NB4 (cell line): ENCODE measurements around the gene RGS19.

Experiments used
- DNase-seq: peaks from one replicate; pipeline ENCODE4 v3.0.0; 2010; ENCODE audit warnings: low read depth
- H3K4me3 ChIP-seq: one replicate; pipeline ENCODE4 v1.5.1; 2011; ENCODE audit warnings: mild to moderate bottlenecking, low read depth, low read length, moderate library complexity
- CTCF ChIP-seq: IDR thresholded peaks from one replicate; pipeline ENCODE4 v1.5.1; 2012; ENCODE audit warnings: low read depth, low read length
- MYC ChIP-seq: IDR thresholded peaks from 2 replicates; pipeline ENCODE4 v1.6.1; 2011; ENCODE audit warnings: low read depth, low read length
- POLR2A ChIP-seq: IDR thresholded peaks from 2 replicates; pipeline ENCODE4 v1.6.1; 2011; ENCODE audit warnings: mild to moderate bottlenecking; ENCODE audit not compliant: insufficient read length; ENCODE audit errors: extremely low read depth
- TF ChIP-seq, protein P1 (sequence below): IDR thresholded peaks from 2 replicates; pipeline ENCODE4 v1.6.1; 2011; ENCODE audit warnings: low read depth, low read length

RGS19 gene

GRCh38 chr20:64116541-64117431, 37.5 kb upstream of the RGS19 start:
- TF ChIP-seq, protein P1, sequence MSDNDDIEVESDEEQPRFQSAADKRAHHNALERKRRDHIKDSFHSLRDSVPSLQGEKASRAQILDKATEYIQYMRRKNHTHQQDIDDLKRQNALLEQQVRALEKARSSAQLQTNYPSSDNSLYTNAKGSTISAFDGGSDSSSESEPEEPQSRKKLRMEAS, result no peak
- no peak for TF ChIP-seq CTCF
- TF ChIP-seq MYC, result no peak
- no peak for TF ChIP-seq POLR2A
- no peak for DNase-seq
- no peak overlapping the region for H3K4me3 ChIP-seq

DNA sequence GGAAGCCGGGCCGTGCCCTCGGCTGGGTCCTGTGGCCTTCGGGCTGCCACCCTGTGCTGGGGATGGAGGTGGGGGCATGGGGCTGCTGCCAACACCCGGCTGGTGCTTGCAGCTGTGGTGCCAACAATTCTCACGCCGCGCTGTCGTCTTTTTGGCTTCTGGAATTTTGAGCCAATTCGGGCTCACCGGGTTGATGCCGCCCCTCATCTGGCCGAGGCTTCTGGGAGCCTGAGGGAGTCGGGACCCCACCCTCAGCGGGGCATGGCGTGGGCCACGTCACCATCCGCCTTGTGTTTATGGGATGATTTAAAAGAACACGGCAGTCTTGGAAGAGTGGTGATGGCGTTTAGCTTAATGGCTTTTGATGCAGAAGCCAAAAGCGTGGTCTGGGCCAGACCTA, 36.7 kb upstream of the RGS19 start:
- no peak for DNase-seq
- no peak for TF ChIP-seq CTCF
- no peak for TF ChIP-seq POLR2A
- TF ChIP-seq MYC, result no peak
- TF ChIP-seq, protein P1, result no peak
- no peak overlapping the region for H3K4me3 ChIP-seq

DNA sequence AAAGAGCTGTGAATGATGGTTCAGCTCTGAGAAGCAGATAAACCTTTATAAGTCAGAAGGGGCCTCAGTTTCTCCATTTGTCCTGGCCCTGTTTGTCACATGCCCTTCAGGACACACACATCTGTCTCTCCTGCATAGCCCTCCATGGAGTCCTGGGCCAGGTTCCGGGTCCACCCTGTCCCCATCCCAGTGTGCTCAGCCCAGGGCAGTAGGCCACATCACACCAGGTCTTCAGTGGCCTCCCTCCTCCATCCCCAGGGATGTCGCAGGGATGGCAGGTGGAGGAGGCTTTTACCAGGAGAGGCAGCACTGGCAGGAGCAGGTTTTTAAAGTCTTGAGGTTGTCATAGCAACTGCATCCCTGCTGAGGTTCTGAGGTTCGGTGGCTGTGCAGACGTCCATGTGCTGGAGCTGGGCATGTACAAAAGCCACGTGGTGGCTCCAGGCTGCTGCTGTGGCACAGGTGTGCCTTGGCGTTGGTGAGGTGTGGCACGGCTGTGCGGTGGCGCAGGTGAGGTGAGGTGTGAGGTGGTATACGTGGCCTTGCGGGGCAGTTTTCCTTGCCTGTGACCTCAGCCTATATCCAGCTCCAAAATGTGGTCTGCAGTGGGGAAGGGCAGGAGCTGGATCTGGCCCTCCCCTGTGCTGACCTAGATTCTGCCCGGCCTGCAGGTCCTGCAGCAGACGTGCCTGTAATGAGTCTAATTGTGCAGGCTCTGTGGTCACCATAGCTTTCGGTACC, 36.0 kb upstream of the RGS19 start:
- TF ChIP-seq MYC (no peak), CTCF (no peak), POLR2A (no peak)
- TF ChIP-seq, protein P1, result no peak
- no peak overlapping the region for H3K4me3 ChIP-seq
- DNase-seq, result no peak

- no peak overlapping the region for H3K4me3 ChIP-seq
- TF ChIP-seq MYC (no peak), POLR2A (no peak), CTCF (no peak)
- TF ChIP-seq, protein P1, result no peak
- no peak for DNase-seq
Observed at GRCh38 chr20:64114356-64114971, 35.1 kb upstream of the RGS19 start.

DNA sequence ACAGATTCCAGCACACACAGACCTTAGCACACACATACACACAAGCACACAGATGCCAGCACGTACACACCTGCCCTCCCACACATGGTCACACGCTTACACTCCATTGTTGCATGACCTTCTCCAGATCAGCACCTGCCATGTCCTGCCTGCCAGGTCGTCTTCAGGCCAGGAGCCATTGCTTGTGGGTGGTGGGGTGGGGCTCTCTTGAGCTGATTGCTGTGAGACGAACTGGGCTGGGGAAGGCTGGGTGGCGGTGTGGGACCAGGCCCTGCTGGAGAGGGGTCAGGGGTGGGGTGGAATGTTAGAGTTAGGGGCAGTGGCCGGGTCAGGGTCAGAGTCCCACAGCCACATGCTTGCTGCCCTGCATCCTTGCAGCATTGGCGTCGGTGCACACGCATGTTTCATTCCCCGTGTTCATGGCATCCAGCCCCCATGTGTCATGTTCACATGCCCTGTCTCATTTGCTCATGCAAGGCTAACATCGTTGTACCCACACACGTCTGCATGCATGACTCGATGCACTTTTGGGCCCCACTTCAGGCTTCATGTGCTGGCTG, 34.6 kb upstream of the RGS19 start:
- DNase-seq, result no peak
- H3K4me3 ChIP-seq, result no peak overlapping the region
- TF ChIP-seq CTCF (no peak), POLR2A (no peak), MYC (no peak)
- TF ChIP-seq, protein P1, result no peak
